ENCODE data around the gene PEAK3.

PEAK3 gene

DNA sequence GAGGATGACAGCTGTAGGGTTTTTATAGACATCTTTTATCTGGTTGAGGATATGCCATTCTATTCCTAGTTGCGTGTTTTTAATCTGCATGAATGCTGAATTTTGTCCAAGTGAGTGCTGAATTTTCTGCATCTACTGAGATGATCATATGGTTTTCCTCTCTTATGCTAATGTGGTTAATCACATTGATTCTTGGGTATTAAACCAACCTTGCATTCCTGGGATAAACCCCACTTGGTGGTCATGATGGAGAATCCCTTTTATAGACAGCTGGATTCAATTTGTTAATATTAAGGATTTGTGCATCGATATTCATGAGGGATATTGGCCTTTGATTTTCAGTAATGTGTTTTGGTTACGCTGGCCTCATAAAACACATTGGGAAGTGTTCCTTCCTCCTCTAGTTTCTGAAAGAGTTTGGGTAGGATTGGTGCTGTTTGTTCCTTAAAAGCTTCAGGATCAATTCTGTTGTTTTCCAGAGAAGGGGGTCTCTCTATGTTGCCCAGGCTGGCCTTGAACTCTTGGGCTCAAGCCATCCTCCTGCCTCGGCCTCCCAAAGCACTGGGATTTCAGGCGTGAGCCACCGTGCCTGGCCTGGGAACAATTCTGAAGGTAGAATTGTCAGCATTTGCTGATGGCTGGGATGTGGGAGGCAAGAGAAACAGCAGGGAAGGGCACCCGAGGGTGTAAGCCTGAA lies 33.3 kb upstream of the PEAK3 start:
- no peak for DNase-seq

GRCh38 chr19:2312820-2313501 lies 31.0 kb upstream of the PEAK3 start:
- DNase-seq: no peak

GRCh38 chr19:2311093-2311492 lies 29.1 kb upstream of the PEAK3 start:
- no peak for DNase-seq

DNA sequence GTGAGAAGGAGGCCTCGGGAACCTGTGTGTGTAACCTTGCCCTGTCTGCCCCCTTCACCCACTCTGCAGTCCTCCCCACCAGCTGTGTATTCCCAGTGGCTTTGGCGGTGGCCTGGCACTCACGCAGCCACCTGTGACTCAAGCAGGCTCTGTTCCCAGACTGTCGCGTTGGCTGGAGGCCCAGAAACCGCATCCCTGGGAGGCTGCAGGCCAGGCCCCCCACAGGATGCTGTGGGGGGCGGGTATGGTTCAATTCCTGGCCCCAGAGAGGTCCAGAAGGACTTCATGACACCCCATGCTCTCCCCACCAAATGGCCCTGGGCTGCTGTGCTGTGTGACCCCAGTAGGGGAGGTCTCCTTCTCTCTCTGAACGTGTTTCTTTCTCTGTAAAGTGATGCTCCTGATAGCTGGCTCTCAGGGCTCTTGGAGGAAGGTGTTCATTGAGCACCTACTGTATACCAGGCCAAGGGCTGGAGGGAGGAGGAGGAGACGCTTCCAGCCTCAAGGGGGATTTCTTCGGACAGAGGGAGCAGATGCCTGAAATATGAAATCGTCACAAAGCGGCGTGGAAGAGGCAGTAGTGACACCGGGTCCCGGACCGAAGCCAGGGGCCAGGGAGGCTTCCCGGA lies 27.9 kb upstream of the PEAK3 start:
- DNase-seq: no peak

GRCh38 chr19:2308114-2308556 lies 26.2 kb upstream of the PEAK3 start, which contains the start of gene LINGO3:
LINGO3 (minus strand) TSS chr19:2308154; CDS start chr19:2291776, 16,378 bp downstream.
- no peak for DNase-seq

GRCh38 chr19:2307518-2308012 lies 25.6 kb upstream of the PEAK3 start:
- DNase-seq: no peak

DNA sequence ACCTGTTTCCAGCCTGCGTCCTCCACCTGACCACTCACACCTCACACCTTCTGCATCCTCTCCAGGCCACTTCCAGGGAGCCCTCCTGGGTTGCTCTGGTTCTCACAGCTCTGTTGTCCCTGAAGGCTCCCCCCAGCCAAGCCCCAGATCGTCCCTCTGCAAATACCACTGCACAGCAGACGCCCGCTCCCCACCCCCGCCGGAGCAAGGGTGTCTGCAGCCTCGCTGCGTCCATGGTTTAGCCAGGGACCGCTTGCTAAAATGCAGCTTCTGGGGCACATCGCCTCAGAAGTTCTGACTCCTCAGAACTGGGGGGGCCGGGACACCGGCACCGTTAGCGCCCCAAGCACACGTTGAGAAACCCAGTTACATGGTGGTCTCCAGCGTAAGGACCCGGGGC lies 25.0 kb upstream of the PEAK3 start:
- no peak for DNase-seq

DNA sequence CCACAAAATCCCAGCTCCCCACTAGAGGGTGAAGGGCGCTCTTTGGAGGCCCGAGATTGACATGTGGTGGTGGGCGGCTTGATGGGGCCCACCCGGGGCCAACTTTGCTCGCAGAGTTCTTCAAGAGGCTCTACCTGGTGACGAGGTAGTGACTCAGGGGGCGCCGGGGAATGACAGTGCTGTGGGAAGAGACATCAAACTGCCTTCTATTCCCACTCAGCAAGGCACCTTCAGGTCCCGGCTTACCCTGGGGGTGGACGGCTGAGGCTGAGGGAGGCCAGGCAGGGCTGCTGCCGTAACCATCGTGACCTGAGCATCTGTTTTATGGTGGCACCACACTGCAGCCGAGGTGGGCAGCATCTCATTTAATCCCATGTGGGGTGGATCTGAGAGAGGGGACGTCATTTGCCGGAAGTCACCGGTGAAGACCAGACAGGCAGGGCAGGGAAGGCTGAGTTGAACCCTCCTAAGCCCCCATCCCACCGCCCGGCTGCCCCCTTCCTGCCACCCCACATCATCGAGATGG lies 24.4 kb upstream of the PEAK3 start:
- no peak for DNase-seq

GRCh38 chr19:2305452-2306280 lies 23.7 kb upstream of the PEAK3 start:
- no peak for DNase-seq

DNA sequence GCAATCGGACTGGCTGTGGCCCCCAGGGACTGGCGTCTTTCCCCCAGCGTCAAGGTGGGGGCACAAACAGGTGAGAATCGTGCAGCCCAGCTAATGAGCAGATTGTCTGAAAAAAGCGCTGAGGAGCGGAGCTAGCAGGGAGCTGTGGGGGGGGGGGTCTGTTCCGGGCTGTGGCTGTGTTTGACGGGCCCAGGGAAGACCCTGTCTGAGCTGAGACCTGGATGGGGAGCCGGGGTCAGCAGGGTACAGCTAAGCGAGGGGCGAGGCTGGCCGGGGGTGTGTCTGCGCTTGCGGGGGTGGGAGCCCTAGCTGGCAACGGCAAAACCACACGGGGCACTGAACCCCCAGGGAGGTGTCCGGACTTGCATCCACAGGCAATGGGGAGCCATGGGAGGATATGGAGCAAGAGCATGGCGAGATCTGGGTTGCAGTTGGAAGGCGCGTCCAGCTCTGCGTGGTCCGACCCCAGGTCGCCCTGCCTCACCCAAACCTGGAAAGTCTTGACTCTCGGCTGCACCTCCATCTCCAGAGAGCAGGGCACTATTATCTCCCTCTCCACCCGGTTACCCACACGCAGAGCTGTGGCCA lies 21.3 kb upstream of the PEAK3 start:
- no peak for DNase-seq

GRCh38 chr19:2302319-2303210 lies 20.6 kb upstream of the PEAK3 start:
- no peak for DNase-seq

DNA sequence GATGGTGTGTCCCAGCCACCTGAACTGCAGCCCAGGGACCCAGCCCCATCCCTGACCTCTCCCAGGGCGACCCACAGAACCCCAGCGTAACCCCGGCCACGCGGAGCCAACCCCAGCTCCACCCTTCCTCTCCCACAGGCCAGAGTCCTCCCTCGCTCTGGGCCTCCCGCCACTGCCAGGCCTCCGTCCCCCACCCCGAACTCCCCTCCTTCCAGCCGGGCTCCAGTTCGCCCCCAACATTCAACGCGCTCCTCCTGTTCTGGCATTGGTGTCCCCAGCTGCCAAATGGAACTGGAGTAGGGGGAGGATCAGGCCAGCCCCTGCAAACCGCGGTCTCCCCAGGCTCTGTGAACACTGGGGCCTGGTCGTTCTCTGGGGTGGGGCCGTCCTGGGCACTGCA lies 18.6 kb upstream of the PEAK3 start:
- DNase-seq: no peak

DNA sequence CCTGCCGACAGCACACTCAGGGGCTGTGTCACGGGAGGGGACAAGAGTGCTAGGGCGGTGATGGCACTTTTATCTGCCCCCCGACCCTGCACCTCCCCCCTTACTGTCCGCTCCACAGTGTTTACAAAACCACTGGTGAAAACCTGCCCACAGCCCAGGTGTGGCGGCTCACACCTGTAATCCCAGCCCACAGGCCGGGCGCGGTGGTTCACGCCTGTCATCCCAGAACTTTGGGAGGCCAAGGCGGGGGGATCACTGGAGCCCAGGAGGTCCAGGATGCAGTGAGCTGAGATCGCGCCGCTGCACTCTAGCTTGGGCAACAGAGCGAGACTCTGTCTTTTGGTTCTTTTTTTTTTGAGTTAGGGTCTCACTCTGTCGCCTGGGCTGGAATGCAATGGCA lies 14.2 kb upstream of the PEAK3 start:
- DNase-seq: no peak

DNA sequence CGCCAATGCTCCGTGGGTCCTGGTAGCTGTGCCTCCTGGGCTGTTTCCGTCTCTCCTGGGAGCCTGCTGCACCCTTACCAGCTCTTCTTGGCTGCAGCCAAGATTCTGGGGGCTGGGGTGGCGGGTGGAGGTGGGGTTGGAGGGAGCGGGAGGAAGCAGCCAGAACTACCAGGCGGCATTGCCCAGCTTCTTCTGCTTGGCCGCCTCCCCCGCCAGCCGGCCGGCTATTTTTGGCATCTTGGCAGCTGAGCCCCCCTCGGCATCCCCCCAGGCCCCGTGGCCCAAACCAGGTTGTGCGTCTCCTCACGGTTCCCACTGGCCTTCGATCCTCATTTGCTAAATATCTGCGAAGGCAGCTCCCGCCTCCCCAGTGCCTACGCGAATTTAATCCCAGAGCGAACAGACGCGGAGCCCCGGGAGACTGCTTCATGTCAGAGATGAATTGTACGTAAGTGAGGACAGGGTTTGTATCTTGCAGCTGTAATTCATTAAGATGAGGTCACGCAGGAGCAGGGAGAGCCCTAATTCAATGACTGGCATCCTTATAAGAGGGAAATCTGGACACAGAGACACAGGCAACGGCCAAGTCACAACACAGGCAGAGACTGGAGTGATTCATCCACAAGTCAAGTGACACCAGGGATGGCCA lies 12.8 kb upstream of the PEAK3 start:
- no peak for DNase-seq

GRCh38 chr19:2291185-2291751 lies 9.3 kb upstream of the PEAK3 start:
- DNase-seq: no peak

DNA sequence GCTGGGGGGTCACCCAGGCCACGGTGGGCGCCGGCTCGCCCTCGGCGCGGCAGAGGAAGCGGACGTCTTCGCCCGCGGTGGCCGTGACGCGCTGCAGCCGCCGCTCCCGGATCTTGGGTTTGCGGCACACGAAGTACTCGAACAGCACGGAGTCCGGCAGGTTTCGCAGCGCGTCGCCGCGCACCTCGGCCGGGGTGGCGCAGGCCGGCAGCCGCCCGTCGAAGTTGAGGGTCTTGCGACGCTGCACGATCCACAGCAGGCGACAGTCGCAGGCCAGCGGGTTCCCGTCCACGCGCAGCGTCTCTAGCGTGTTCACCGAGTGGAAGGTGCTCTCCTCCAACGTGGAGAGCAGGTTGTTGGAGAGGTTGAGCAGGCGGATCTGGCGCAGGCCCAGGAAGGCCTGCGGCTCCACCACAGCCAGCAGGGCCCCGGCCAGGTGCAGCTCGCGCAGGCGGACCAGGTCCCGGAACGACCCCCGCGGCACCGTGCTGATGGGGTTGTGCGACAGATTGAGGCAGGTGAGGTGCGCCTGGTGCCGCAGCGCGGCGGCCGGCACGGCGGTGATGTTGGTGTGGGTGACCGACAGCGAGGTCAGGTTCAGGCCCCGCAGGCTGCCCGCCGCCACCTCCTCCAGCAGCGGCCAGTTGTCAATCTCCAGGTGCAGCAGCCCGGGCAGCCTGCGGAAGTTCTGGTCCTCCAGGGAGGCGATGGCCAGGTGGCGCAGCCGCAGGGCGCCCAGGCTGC lies 8.6 kb upstream of the PEAK3 start:
- no peak for DNase-seq

- no peak for DNase-seq
Observed at GRCh38 chr19:2289714-2290435, 7.9 kb upstream of the PEAK3 start.

- no peak for DNase-seq
Observed at GRCh38 chr19:2288818-2289713, 7.1 kb upstream of the PEAK3 start.
